ENCODE measurements around the gene FBRSL1.

Gene FBRSL1

DNA sequence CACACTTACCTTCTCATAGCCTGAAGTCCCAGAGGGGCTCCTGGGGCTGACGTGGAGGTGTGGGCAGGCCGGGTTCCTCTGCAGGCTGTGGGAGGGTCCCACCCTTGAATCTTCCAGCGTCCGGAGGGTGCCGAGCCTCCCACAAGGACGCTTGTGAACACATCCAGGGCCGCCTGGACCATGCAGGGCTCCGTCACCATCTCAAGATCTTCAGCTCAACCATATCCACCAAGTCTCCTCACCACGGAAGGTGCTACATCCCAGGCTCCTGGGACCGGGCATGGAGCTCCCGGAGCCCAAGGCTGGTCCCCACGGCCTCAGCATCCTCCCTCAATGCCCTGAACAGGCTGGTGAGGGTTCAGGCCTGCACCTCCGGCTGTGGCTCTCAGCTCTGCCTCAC, 10.7 kb upstream of the FBRSL1 start:
- Histone ChIP-seq H3K36me3 (ENCODE audit: control insufficient read depth, insufficient read depth, low read length) (no peaks in the 10 kb centered on the region), H3K4me3 (replicated peaks; ENCODE audit: low read depth, low read length) (no peak overlapping the region), H3K27me3 (replicated peaks; ENCODE audit: control insufficient read depth, insufficient read depth, low read length) (no peaks in the 10 kb centered on the region; the same call in 1 of the 2 replicates)
- DNase-seq (ENCODE audit: extremely low read depth, insufficient read length) = no peak
- TF ChIP-seq, protein P1, sequence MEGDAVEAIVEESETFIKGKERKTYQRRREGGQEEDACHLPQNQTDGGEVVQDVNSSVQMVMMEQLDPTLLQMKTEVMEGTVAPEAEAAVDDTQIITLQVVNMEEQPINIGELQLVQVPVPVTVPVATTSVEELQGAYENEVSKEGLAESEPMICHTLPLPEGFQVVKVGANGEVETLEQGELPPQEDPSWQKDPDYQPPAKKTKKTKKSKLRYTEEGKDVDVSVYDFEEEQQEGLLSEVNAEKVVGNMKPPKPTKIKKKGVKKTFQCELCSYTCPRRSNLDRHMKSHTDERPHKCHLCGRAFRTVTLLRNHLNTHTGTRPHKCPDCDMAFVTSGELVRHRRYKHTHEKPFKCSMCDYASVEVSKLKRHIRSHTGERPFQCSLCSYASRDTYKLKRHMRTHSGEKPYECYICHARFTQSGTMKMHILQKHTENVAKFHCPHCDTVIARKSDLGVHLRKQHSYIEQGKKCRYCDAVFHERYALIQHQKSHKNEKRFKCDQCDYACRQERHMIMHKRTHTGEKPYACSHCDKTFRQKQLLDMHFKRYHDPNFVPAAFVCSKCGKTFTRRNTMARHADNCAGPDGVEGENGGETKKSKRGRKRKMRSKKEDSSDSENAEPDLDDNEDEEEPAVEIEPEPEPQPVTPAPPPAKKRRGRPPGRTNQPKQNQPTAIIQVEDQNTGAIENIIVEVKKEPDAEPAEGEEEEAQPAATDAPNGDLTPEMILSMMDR (IDR thresholded peaks at IDR 0.05; ENCODE audit: insufficient read depth, low read length, poor library complexity, severe bottlenecking) = no peak

DNA sequence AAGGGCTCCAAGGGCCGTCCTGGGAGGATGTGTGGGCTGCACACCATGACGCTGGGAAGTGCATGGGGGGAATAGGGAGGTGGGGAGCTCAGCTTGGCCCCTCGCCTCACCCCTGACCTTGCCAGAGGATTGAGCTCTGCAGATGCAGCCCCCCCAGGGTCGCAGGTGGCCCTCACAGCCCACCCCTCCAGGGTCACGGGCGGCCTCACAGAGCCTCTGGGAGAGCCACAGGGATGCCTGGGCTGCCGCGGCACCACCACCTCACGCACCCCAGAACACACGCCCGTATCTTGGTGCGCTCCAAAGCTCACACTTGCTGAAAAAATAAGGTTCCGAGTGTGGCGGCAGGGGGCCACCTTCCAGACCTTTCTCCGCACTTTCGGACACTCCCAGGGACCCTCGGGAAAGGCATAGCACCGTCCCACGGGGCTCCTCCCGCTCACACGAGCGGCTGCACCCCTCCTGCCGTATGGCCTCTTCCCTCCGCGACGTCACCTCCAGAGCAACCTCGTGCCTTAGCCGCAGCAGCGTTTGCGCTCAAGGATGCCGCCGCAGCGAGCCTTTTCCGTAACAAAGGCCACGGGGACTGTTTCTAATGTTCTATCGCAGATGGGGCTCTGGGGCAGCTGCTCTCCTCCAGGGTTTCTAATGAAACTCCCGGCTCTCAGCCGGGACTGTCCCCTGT, 9.9 kb upstream of the FBRSL1 start:
- H3K4me3 ChIP-seq (replicated peaks; ENCODE audit: low read depth, low read length) = no peak overlapping the region
- TF ChIP-seq, protein P1 (IDR thresholded peaks at IDR 0.05; ENCODE audit: insufficient read depth, low read length, poor library complexity, severe bottlenecking) = no peak
- no peaks in the 10 kb centered on the region; the same call in 1 of the 2 replicates for H3K27me3 ChIP-seq (replicated peaks; ENCODE audit: control insufficient read depth, insufficient read depth, low read length)

DNA sequence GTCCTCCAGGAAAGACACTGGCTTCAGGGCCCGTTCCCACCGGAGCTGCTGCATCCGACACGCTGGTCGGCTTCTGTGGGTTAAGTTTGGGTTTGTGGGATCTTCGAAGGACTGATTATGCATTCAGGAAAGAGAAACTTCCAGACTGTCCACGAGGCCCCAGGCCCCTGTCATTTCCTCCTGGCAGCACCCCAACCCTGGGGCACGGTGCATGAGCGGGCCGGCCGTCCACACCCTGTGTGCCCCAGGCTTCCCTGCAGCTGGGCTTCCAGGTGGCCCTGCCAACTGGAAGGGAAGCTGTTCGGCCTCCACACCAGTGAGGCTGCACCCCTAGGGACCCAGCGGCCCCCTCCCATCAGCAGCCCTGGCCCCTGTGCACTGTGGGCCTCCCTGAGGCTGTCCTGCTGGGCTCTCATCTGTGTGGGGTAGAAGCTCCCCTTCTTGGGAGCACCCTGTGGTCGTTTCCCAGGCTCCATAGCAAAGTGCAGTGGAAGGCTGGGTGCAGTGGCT, 9.3 kb upstream of the FBRSL1 start:
- Histone ChIP-seq H3K27me3 (replicated peaks; ENCODE audit: control insufficient read depth, insufficient read depth, low read length) (no peaks in the 10 kb centered on the region; the same call in 1 of the 2 replicates), H3K36me3 (ENCODE audit: control insufficient read depth, insufficient read depth, low read length) (no peaks in the 10 kb centered on the region), H3K4me3 (replicated peaks; ENCODE audit: low read depth, low read length) (no peak overlapping the region)
- DNase-seq (ENCODE audit: extremely low read depth, insufficient read length) = no peak
- TF ChIP-seq, protein P1 (IDR thresholded peaks at IDR 0.05; ENCODE audit: insufficient read depth, low read length, poor library complexity, severe bottlenecking) = no peak

More for the DNA sequence above, 9.9 kb upstream of the FBRSL1 start:
- H3K36me3 ChIP-seq (ENCODE audit: control insufficient read depth, insufficient read depth, low read length) = no peaks in the 10 kb centered on the region
- DNase-seq (ENCODE audit: extremely low read depth, insufficient read length) = no peak

DNA sequence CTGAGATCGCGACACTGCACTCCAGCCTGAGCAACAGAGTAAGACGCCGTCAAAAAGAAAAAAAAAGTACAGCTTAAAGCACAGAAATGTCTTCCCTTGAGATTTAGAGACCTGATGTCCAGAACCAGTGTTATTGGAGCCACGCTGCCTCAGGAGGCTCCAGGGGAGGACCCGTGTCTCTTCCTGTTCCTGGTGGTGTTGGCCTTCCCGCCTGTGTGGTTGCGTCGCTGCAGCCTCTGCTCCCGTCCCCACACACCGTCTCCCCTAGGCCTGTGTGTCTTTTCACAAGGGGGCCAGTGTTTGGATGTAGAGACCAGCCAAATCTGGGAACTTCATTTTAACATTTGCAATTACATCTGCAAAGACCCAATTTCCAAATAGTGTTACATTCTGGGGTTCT, 8.6 kb upstream of the FBRSL1 start:
- no peak overlapping the region for H3K4me3 ChIP-seq (replicated peaks; ENCODE audit: low read depth, low read length)
- H3K36me3 ChIP-seq (ENCODE audit: control insufficient read depth, insufficient read depth, low read length) = no peaks in the 10 kb centered on the region
- TF ChIP-seq, protein P1 (IDR thresholded peaks at IDR 0.05; ENCODE audit: insufficient read depth, low read length, poor library complexity, severe bottlenecking) = no peak
- no peak for DNase-seq (ENCODE audit: extremely low read depth, insufficient read length)
- no peaks in the 10 kb centered on the region; the same call in 1 of the 2 replicates for H3K27me3 ChIP-seq (replicated peaks; ENCODE audit: control insufficient read depth, insufficient read depth, low read length)

DNA sequence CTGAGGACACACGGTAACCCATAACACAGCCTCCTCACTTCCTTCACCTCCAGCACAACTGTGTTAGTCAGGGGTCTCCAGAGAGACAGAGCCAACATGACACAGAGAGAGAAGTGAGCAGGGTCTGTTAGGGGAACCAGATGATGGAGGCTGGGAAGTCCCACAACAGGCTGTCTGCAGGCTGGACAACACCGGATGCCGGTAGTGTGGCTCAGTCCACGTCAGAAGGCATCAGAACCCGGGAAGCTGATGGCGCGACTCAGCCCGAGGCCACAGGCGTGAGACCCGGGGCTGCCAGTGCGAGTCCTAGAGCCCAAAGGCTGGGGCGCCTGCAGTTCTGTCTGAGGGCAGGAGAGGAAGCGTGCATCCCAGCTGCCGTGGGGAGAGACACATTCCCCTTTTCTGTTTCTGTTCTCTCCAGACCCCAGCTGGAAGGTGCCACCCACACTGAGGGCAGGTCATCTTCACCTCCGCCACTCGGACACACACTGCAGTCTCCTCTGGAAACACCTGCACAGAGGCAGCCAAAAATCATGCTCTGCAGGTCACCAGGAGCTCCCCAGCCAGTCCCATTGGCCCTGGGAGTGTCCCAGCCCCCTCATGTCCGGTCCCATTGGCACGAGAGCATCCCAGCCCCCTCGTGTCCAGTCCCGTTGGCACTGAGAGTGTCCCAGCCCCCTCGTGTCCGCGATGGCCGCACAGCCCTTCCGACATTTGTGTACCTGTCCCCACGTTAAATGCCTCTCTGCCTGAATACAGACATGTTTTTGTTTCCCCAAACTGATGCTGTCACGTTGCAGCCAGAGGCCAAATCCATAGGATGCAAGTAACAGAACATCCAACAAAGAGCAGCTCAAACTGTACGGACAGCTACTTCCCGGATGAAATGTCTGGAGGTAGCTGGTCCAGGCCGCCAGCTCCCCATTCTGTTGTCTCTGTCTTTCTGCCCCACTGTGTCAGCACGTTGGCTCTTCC, 7.9 kb upstream of the FBRSL1 start:
- no peaks in the 10 kb centered on the region; the same call in 1 of the 2 replicates for H3K27me3 ChIP-seq (replicated peaks; ENCODE audit: control insufficient read depth, insufficient read depth, low read length)
- DNase-seq (ENCODE audit: extremely low read depth, insufficient read length) = no peak

More for the DNA sequence above, 7.9 kb upstream of the FBRSL1 start:
- H3K36me3 ChIP-seq (ENCODE audit: control insufficient read depth, insufficient read depth, low read length) = no peaks in the 10 kb centered on the region
- TF ChIP-seq, protein P1 (IDR thresholded peaks at IDR 0.05; ENCODE audit: insufficient read depth, low read length, poor library complexity, severe bottlenecking) = no peak
- H3K4me3 ChIP-seq (replicated peaks; ENCODE audit: low read depth, low read length) = no peak overlapping the region
